GM12878 (cell line): ENCODE data around the gene CMTM2. TPM values are rescaled to one million over a fixed set of nuclear protein-coding genes. Genes with fewer than 3 reads are reported as not detected.

ENCODE experiments used
- ATAC-seq: fragments of 200-7000 bp; cut with Tn5 transposase; 3 replicates; pipeline ENCODE4 v1.9.1; 2020; ENCODE audit warnings: mild to moderate bottlenecking, moderate library complexity
- BruUV-seq: library from RNA; stranded (reverse); fragments of 400-500 nt; replicated peaks from 2 replicates; lab custom pipeline; 2021; lab: Mats Ljungman, UMichigan
- CTCF ChIA-PET: fragments of 300-600 bp; sonication (Branson Sonifier 250); formaldehyde crosslinking; extraction: SDS; loops from one replicate; lab custom pipeline; 2021; ENCODE audit warnings: inconsistent platforms; lab: Yijun Ruan, JAX
- POLR2A ChIA-PET: fragments of 350-600 bp; formaldehyde crosslinking; extraction: SDS; loops from one replicate; lab custom pipeline; 2021; ENCODE audit warnings: inconsistent platforms; lab: Charles Lee
- RAD21 ChIA-PET: fragments of 300-600 bp; sonication (Branson Sonifier 250); formaldehyde crosslinking; loops from one replicate; lab custom pipeline; 2023; ENCODE audit warnings: antibody characterized with exemption; ENCODE audit not compliant: unreplicated experiment; lab: Charles Lee
- SMC1A ChIA-PET: fragments of 300-600 bp; sonication (Branson Sonifier 250); formaldehyde crosslinking; loops from one replicate; lab custom pipeline; 2023; ENCODE audit not compliant: unreplicated experiment, uncharacterized antibody; lab: Charles Lee
- DNase-seq: peaks from one replicate; pipeline ENCODE4 v3.0.0-alpha.2; 2011; ENCODE audit warnings: low read depth, low spot score
- FAIRE-seq: peaks from 3 replicates; lab custom pipeline; 2011; peaks lifted over from hg19 to GRCh38; lab: Jason Lieb, UNC
- H2AFZ ChIP-seq: 2 replicates; pipeline ENCODE4 v1.6.0; 2011; ENCODE audit warnings: low read depth, low read length, control low read depth; ENCODE audit not compliant: control insufficient read depth
- H3K27ac ChIP-seq: 2 replicates; pipeline ENCODE4 v1.5.1; 2011; ENCODE audit warnings: control low read depth; ENCODE audit not compliant: control insufficient read depth, insufficient read depth
- H3K27me3 ChIP-seq, 2 experiments: replicated peaks in 1 of 2; 2 replicates each; pipeline versions ENCODE4 v1.6.0 to v1.6.1; 2011; ENCODE audit warnings: low read length in 1 of 2; ENCODE audit not compliant: control insufficient read depth in 2 of 2, insufficient read depth in 2 of 2
- H3K36me3 ChIP-seq, 2 experiments: 2 replicates each; pipeline ENCODE4 v1.5.1; 2011; ENCODE audit warnings: low read length in 1 of 2; ENCODE audit not compliant: control insufficient read depth in 2 of 2, insufficient read depth in 2 of 2
- H3K4me1 ChIP-seq: 2 replicates; pipeline ENCODE4 v1.6.1; 2011; ENCODE audit warnings: mild to moderate bottlenecking, low read length, moderate library complexity, mixed read lengths; ENCODE audit not compliant: control insufficient read depth, insufficient read depth
- H3K4me2 ChIP-seq: 2 replicates; pipeline ENCODE4 v1.6.0; 2011; ENCODE audit warnings: control low read depth; ENCODE audit not compliant: control insufficient read depth, insufficient read depth
- H3K4me3 ChIP-seq: fragments of 200-600 bp; sonication (generic); 2 replicates; pipeline ENCODE4 v1.5.1; 2016
- H3K79me2 ChIP-seq: 2 replicates; pipeline ENCODE4 v1.6.0; 2011; ENCODE audit warnings: low read length; ENCODE audit not compliant: control insufficient read depth, insufficient read depth
- H3K9ac ChIP-seq: 2 replicates; pipeline ENCODE4 v1.8.0; 2011; ENCODE audit warnings: low read length, control low read depth, mixed read lengths; ENCODE audit not compliant: control insufficient read depth, insufficient read depth
- H3K9me3 ChIP-seq: replicated peaks from 3 replicates; pipeline ENCODE4 v1.5.1; 2011; ENCODE audit warnings: mild to moderate bottlenecking, low read length; ENCODE audit not compliant: control insufficient read depth, insufficient read depth
- H4K20me1 ChIP-seq: 2 replicates; pipeline ENCODE4 v1.6.0; 2011; ENCODE audit not compliant: control insufficient read depth, insufficient read depth
- ATF2 ChIP-seq: IDR thresholded peaks from 2 replicates; pipeline ENCODE4 v1.6.1; 2012; ENCODE audit warnings: low read length, inconsistent platforms
- BACH1 ChIP-seq: fragments of 450-650 bp; IDR thresholded peaks from 2 replicates; pipeline ENCODE4 v1.6.1; 2017; ENCODE audit warnings: mild to moderate bottlenecking, borderline replicate concordance
- BHLHE40 ChIP-seq, 2 experiments: fragments of 450-650 bp in 1 of 2; IDR thresholded peaks; 2 replicates each; pipeline ENCODE4 v1.6.1; 2011 to 2017; ENCODE audit warnings: low read depth in 2 of 2, borderline replicate concordance in 1 of 2, improper control_type of control experiment in 1 of 2, low read length in 1 of 2, mild to moderate bottlenecking in 1 of 2
- BMI1 ChIP-seq: fragments of 450-650 bp; IDR thresholded peaks from 2 replicates; pipeline ENCODE4 v1.6.1; 2016; ENCODE audit warnings: mild to moderate bottlenecking, moderate library complexity, borderline replicate concordance
- DPF2 ChIP-seq: fragments of 450-650 bp; IDR thresholded peaks from 2 replicates; pipeline ENCODE4 v1.6.1; 2017; ENCODE audit warnings: mild to moderate bottlenecking
- IKZF1 ChIP-seq: fragments of 450-650 bp; conservative IDR thresholded peaks from 2 replicates; pipeline ENCODE4 v1.6.1; 2017; ENCODE audit warnings: antibody characterized with exemption, mild to moderate bottlenecking
- MEF2B ChIP-seq: fragments of 450-650 bp; IDR thresholded peaks from 2 replicates; pipeline ENCODE4 v1.6.1; 2018; ENCODE audit warnings: mild to moderate bottlenecking, moderate library complexity; ENCODE audit not compliant: partially characterized antibody, poor library complexity, severe bottlenecking
- MXI1 ChIP-seq: fragments of 150-350 bp; IDR thresholded peaks from 2 replicates; pipeline ENCODE4 v1.6.1; 2011; ENCODE audit warnings: low read depth, mild to moderate bottlenecking, inconsistent platforms, low read length, improper control_type of control experiment
- NFIC ChIP-seq: IDR thresholded peaks from 2 replicates; pipeline ENCODE4 v1.6.1; 2012; ENCODE audit warnings: low read depth, mild to moderate bottlenecking, inconsistent platforms, low read length, moderate library complexity
- POLR2A ChIP-seq: IDR thresholded peaks from 2 replicates; pipeline ENCODE4 v1.6.1; 2011; ENCODE audit warnings: low read depth, mild to moderate bottlenecking, low read length
- RAD21 ChIP-seq: IDR thresholded peaks from 2 replicates; pipeline ENCODE4 v1.6.1; 2011; ENCODE audit warnings: mild to moderate bottlenecking, low read depth, low read length, moderate library complexity; ENCODE audit not compliant: insufficient read depth
- TCF12 ChIP-seq: IDR thresholded peaks from 2 replicates; pipeline ENCODE4 v1.6.1; 2011; ENCODE audit warnings: low read depth, mild to moderate bottlenecking, low read length
- YY1 ChIP-seq: IDR thresholded peaks from 2 replicates; pipeline ENCODE4 v1.6.1; 2011; ENCODE audit warnings: low read depth, mild to moderate bottlenecking, low read length
- ZNF384 ChIP-seq: IDR thresholded peaks from 2 replicates; pipeline ENCODE4 v1.6.1; 2012; ENCODE audit warnings: low read depth, mild to moderate bottlenecking, low read length, improper control_type of control experiment, borderline replicate concordance
- WGBS: methylation state at CpG from one replicate; pipeline ENCODE4 v1.1.6; 2016; ENCODE audit warnings: low lambda C conversion rate; ENCODE audit not compliant: insufficient replicate concordance, insufficient coverage; ENCODE audit errors: missing lambda C conversion rate; 5-methylcytosine and 5-hydroxymethylcytosine counted together
- in situ Hi-C: fragments of 300-500 bp; cut with MboI; formaldehyde crosslinking; loops from 9 replicates; pipeline ENCODE4 v1.14.3; 2018; ENCODE audit warnings: mixed read lengths
- intact Hi-C: fragments of 100-400 bp; cut with micrococcal nuclease; formaldehyde crosslinking; loops from one replicate; pipeline ENCODE4 v1.14.2; 2022; ENCODE audit not compliant: unreplicated experiment
- polyA plus RNA-seq, 11 experiments: library from polyadenylated mRNA; depleted of rRNA in 4 of 11; unstranded in 6 of 11; stranded (reverse) in 5 of 11; fragments of >200 nt; fragmentation: Nextera tagmentation in 4 of 11; fragmentation: Illumina TruSeq in 1 of 11; extraction: Ambion mirVana in 4 of 11; extraction: Trizol in 1 of 11; gene quantifications; 1 replicate in 1 of 11; 2 replicates in 10 of 11; pipeline versions ENCODE4 v1.2.1 to v1.2.3, GENCODE V29; 2011 to 2016; ENCODE audit warnings: inconsistent platforms in 2 of 11, missing spikeins in 2 of 11, low read depth in 1 of 11
- total RNA-seq, 4 experiments: library from RNA; depleted of rRNA in 3 of 4; stranded (reverse); fragments of >200 nt in 3 of 4; fragmentation: Illumina TruSeq in 1 of 4; extraction: Trizol in 1 of 4; gene quantifications; 2 replicates each; pipeline versions ENCODE4 v1.2.1 to v1.2.3, GENCODE V29; 2013 to 2021

Gene CMTM2
- total and polyA plus RNA-seq, 10 of the 15 experiments (the other 5 are each of a cell fraction or from before 2014, with no cell fraction given), result 0.26 to 0.34 TPM; not detected in 8

- TF ChIP-seq BMI1 (no peak), ATF2 (no peak), RAD21 (peak; percentile 57), YY1 (peak; percentile 42; the same call in 1 of the 2 replicates), TCF12 (0 out of 2 replicates have a peak, but pooled peaks have one; percentile 22), NFIC (no peak), ZNF384 (no peak)
These were observed 25.3 kb downstream of the CMTM2 start, which contains the start of gene CMTM3 (continued) for GRCh38 chr16:66604376-66605176.

DNA sequence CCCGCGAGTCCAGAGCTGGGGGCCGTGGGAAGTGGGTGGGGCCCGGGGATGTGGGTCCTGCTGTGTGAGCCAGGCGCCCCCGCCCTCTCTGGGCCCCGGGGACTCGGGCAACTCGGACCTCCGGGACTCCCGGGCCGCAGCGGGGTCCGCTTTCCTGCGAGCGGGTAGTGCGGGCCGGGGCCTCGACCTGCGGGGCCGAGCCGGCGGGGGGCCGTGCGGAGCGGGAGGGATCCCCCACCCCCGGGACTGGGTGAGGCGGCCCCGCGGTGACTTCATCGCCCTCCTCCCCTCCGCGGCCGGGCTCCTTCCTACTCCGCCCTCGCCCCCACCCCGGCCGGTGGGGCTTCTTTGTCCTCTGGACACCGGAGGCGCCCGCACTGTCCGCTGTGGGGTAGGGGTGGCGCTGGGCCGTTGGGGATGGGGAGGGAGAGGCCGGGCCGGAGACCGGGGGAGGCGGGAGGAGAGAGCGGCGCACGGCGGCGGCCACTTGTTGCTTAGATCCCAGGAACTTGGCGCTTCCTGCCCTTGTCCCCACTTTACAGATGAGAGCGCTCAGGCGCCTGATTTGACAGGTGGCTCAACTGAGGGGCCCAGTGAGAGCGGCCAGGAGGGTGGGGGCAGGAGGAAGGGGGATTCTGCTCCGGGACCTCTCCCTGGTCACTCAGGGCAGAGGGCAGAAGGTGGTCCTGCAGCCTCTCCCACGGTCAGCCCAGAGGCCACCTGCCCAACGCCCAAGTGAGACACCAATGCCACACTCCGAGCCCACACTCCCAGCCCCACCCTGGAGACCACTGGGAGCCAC is 26.1 kb downstream of the CMTM2 start:
- in situ Hi-C loops (no loop called here), intact Hi-C loops (loop anchor here (1.0 to 5.0 kb wide), 3 partner anchors 53 to 199 kb away; partner anchors contain the start of genes CKLF and TK2)
- WGBS, result under 1% methylated on average over 37 of the region's 61 CpGs
- Histone ChIP-seq H3K9me3 (peaks cover 14% of the 10 kb centered on the region; the same call in 2 of the 3 replicates), H3K9ac (peak overlapping the region; percentile 53; the same call in 1 of the 2 replicates), H3K27ac (peak overlapping the region; percentile 32; the same call in 1 of the 2 replicates), H3K4me3 (peak overlapping the region; percentile 72), H3K4me2 (peak overlapping the region; percentile 81), H2AFZ (peak overlapping the region; percentile 47; the same call in 1 of the 2 replicates), H3K27me3 (no peaks in the 10 kb centered on the region), H3K36me3 (peaks cover 0 to 10% of the 10 kb centered on the region in 2 experiments; a peak in 2 of 4 replicates), H3K79me2 (no peaks in the 10 kb centered on the region), H3K4me1 (peaks cover 17% of the 10 kb centered on the region), H4K20me1 (no peaks in the 10 kb centered on the region)
- POLR2A ChIA-PET, result no interaction called here
- ATAC-seq, result peak; percentile 40
- RAD21 ChIA-PET, result no interaction called here
- BruUV-seq, result no TSS peak
- SMC1A ChIA-PET, result interaction anchor here (1.8 to 2.0 kb wide), 2 partner anchors 12 to 51 kb away, joined by 4 to 5 read pairs; no protein-coding TSS in a partner anchor
- no peak for FAIRE-seq
- CTCF ChIA-PET, result interaction anchor here (0.7 to 1.6 kb wide), 5 partner anchors 41 to 870 kb away, joined by 3 to 5 read pairs (median 3); no protein-coding TSS in a partner anchor
- DNase-seq, result no peak
- no peak for TF ChIP-seq BMI1
- peak in 1 of 2 experiments; percentile 4; a peak in 1 of 4 replicates for TF ChIP-seq BHLHE40 (IDR thresholded peaks at IDR 0.05; ENCODE audit: borderline replicate concordance in 1 of 2, low read depth in 2 of 2, low read length in 1 of 2)
- TF ChIP-seq BACH1, result no peak
- TF ChIP-seq MEF2B, result peak; percentile 21
- TF ChIP-seq DPF2, result 0 out of 2 replicates have a peak, but pooled peaks have one; percentile 15
- TF ChIP-seq MXI1, result no peak
- no peak for TF ChIP-seq POLR2A
- no peak for TF ChIP-seq ATF2
- peak; percentile 58; the same call in 1 of the 2 replicates for TF ChIP-seq IKZF1
